Fibroblast of the conjunctiva (primary cell): ENCODE measurements around the gene EVA1C.
"Not testable (repeated sequence)": the region's sequence is repeated elsewhere in the genome, so short reads cannot be mapped to it uniquely, and the experiment has no call there.

Experiments
- DNase-seq: peaks from one replicate; pipeline ENCODE4 v3.0.0-alpha.2; 2010; ENCODE audit warnings: low read depth

Gene EVA1C

DNA sequence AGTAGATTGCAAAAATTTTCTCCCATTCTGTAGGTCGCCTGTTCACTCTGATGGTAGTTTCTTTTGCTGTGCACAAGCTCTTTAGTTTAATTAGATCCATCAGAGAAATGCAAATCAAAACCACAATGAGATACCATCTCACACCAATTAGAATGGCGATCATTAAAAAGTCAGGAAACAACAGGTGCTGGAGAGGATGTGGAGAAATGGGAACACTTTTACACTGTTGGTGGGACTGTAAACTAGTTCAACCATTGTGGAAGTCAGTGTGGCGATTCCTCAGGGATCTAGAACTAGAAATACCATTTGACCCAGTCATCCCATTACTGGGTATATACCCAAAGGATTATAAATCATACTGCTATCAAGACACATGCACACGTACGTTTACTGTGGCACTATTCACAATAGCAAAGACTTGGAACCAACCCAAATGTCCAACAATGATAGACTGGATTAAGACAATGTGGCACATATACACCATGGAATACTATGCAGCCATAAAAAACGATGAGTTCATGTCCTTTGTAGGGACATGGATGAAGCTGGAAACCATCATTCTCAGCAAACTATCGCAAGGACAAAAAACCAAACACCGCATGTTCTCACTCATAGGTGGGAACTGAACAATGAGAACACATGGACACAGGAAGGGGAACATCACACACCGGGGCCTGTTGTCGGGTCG is 21.8 kb upstream of the EVA1C start:
- not testable (repeated sequence) for DNase-seq

DNA sequence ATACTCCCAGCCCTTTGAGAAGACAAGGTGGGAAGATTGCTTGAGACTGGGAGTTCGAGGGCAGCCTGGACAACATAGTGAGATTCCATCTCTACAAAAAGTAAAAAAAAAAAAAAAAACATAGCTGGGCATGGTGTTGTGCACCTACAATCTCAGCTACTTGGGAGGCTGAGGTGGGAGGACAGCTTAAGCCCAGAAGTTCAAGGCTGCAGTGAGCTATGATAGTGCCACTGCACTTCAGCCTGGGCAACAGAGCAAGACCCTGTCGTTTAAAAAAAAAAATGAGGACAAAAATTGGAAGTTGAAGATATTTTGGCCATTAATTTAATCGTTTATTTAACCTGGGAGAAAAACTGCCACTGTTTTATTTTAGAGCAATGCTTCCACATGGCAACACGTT is 20.8 kb upstream of the EVA1C start:
- DNase-seq, result no peak

DNA sequence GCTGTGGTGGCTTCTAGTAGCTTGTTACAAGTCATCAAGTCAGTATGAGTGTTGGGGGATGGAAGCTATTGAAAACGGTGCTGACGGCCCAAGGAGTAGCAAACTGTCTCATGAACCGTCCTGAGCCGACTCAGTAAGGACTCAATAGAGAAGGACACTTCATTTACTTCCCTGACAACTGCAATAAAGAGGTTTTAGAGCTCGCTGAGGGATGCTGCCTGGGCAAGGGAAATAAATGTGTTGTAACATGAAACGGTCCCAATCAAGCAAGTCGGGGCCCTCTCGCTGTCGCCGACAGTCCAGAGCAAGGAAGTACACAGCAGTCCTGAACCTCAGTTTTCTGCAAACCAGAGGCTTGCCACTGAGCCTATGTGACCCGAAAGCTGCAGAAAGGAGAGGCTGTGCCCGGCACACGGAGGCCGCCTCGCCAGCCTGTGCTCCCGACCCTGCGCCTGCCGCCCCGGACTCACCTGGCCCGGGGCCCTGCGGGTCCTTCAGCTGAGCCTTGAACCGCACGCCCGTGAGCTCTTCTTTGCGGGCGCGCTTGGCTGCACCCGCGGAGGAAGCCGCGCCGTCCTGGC is 20.1 kb upstream of the EVA1C start:
- no peak for DNase-seq

DNA sequence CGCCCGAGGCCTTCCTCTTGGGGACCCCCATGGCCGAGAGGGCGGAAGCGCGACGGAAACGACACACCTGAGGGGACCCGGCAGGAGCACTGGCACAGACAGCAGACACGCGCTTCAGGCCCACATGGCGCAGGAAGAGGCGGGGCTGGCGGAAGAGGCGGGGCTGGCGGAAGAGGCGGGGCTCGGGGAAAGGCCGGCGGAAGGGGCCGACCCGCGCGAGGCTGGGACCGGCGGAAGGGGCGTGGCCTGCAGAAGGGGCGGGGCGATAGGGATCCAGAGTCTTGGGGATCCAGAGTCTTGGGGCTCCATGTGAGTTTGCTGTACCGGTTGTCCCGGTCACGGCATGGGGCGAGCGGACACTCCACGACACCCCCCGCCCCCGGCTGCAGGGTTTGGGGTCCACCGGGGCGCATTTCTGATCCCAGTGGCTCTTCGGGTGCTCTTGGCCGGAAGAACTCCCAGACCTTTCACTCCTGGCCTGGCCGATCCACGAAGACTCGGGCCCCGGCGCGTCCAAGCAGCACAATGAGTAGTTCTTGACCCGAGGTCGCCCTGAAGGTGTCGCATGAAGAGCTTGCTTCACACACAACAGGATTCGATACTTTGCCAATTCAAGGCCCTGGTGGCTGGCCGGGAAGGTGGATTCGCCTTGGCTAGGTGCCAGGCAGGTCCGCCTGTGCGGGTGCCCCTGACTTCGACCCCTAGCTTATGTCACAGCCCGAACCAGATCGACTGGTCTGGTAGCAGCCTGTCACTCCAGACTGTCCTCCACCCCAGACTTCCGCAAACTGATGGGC is 19.4 kb upstream of the EVA1C start, which contains the start of gene URB1:
TSS of gene URB1 (minus strand) at position 133 of the 797 bp plus-strand sequence. CDS start at position 31, 102 bp downstream.
- peak; percentile 65 for DNase-seq

DNA sequence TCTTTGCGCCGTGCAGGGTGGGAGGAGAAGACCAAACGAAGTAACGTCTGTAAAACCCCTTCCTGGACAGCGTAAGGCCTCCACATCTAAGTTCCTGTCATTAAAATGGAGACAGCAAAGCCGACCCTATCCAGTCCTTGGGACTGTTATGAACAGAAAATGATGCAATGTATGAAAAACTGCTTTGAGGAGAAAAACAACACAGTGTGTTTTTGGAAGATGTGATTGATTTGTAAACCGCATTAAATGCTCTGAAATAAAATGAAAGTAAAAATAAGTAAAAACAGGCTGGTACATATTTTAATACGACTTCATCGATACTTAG is 18.9 kb upstream of the EVA1C start:
- DNase-seq, result no peak

DNA sequence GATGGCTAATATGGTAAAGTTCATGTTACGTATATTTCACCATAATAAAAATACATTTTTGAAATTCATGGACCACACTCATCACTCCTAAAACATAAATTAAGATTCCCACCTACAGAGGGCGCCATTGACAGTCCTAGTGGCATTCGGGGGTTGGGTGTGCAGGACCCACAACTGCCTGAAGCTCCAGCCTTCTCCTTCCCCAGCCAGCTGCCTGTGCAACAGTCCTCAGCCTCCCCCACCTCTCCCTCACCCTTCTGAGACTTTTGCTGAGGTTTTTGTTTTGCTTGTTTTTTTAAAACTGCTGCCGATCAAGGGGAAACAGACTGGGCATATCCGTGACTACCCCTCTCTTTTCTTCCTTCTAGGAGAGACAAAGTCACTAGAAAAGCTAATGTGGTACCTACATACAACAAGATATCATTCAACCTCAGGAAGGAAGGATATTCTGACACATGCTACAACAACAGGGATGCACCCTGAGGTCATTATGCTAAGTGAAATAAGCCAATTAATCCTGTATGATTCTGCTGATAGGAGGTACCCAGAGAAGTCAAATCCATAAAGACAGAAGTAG is 9.2 kb upstream of the EVA1C start:
- peak; percentile 59 for DNase-seq

DNA sequence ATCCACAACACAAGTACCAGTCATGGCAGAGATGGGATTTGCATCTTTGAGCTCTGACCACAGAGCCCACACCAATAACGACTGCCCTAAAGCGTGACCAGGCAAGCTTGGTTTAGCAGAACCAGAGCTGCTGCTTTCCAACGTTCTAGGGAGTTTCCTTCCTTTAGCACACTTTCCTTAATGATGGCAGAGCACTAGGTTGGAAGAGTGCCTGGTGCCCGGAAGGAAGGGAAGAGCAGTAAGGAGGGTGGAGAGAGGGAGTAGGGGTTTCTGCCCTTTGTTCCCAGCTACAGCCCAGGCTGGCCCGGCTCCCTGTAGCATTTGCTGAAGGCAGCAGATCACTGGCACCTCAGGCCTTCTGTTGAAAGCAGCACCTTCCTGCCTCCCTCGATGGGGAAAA is 6.1 kb upstream of the EVA1C start:
- no peak for DNase-seq

DNA sequence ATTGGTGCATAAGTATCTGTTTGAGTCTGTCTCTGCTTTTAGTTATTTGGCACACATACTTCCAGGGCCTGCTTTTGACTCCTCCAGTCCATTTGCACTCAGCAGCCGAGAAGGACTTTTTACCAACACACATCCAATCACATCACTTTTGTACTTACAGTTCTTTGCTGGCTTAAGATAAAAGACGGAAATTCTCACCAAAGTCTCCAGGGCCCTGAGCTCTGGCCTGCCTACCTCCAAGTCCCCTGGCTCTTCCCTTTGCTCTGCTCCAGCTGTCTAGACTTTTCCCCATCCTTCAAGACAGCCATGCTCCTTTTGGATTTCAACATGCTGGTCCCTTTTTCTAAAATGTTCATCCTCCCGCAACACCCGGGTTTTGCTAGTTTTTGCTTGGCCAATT is 2.2 kb upstream of the EVA1C start:
- DNase-seq, result no peak

DNA sequence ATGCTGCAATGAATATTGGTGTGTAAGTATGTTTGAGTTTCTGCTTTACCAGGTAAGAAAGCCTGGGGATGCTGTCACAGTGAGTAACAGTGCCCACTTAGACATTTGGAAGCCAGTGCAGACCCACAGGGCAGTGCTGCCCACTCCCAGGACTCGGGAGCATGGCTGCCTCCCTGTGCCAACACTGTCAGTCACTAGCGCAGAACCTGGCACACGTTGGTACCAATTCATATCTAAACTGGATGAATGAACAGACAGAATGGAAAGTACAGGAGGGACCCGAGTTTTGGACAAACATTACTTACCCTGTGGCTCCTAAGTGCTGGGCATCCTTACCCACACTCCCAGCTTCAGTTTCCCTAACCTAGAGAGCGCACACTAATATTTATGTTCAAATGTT is 1.6 kb upstream of the EVA1C start:
- no peak for DNase-seq

DNA sequence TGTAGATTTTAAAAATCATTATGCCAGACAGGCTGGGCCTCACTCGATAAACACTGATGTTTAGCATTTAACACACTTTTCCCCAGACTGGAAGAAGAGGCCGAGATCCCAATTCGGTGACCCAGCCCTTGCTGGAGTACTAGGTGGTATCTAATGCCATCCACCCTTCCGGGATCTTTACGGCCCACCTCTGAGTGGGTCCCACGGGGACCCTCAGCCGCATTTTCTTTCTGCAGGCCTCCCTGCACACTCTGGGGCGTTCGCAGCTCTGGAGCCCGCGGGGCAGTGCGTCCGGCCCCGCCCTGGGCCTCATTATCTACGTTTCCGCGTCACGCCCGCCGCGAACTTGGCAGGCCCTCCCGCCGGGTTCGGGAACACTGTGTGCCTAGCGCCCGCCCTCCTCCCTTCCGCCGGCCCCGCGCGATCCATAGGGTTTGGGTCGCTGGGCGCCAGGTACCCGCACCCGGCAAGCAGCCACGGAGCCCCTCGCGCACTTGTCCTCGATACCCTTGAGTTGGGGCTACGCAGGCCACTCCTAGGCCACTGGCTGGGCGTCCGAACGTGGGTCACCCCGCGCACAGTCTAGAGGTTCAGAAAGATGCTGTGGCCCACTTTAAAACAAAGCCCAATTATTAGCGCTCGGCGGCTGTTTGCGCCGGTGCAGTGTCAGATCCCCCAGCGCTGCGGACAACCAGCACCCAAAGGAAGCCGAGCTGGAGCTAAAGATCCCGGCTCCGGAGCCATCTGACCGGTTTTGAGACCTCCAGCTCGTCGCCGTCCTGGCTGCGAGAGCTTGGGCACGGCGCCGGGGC is 950 bp upstream of the EVA1C start:
- DNase-seq, result peak; percentile 34

DNA sequence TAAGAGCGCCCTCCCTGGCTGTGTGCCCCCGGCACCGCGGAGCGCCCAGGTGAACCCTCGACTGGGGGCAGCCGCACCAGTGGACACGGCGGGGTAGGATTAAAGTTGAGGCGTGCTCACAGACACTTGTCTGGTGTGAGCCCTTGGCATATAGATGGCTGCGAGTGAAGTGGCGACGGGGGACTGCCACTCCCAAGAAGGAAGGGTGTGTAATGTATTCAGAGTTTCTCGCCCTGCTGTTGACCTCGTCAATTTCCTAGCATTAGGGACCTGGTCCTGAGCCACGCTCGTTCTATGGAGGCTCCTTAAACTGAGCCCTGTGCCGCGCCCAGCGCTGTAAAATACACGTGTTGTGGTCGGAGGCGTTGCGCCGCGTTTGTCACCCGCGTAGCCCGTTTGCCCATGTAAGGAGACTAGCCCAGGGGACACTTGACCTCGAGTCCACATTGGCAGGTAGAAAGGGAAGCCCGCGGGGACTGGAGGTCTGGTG is 554 bp downstream of the EVA1C start:
- DNase-seq, result no peak

DNA sequence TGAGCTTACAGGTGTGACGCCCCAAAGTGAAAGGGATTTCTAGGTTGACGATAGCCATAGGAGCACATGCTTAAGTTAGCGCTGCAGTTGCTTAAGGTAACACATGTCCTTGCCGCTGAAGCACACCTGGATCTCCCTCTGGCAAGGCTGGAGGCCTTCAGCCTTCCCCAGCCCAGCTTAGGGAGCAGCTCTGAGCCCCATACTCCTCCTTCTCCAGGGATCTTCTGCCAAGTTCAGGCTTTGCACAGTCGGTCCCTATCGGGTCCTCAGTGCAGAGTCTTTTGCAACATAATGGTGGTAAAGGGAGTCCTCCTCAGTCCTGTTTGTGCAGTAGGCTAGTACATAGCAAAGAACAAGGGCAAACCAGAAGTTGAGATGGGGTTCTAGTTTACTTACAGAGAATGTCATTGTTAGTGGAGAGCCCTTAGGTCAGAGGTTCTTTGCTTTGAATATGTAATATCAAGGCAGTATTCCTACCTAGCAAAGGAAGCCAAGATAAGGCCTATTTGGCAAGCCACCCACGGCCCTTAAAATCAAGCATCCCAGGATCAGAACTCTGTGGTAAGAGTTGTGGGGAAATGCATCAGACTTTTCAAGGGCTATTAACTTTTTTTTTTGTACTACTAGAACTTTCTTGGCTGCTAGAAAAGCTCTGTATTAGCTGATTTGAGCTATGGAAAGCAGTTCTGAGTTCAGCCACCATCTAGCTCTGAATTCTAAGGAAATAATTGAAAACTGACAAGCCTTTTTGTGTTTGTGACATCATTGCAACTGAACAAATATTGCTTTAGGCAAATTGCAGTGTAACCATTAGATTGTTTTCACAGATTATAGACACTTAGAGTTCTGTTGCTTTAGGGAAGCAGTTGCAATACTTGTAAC is 1.4 kb downstream of the EVA1C start:
- DNase-seq, result no peak

DNA sequence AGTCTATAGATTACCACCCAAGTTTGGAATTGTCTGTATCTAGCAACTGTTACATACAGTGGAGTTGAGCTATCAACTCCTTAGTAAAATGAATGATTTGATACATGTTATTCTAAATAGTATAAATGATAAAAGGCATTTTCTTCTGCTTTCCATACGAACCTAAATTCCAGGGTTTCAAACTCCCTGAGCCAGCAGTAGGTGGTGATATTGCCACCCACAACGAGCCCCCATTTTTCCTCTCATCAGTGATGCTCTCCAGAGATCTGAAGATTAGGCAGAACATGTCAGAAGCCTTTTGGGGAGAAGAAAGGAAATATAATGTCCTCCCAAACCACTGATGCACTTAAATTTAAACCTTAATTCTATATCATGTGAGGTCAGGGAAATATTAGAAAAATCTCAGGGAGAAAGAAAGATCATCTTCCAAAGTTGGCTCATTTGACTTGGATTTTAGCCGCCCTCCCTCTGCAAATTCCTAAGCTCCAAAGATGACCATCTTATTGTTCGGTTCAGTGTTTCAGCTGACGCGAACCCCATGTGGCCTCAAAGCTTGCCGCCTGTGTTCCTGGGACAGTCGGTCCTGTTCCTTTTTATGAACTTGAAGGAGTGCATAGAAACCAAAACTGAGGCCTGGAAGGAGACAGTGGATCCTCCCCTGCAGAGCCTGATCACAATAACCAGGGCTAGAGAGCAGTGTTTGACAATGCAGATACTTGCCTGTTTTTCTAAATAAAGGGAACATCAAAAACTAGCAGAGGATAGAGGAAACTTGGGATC is 2.3 kb downstream of the EVA1C start:
- no peak for DNase-seq

DNA sequence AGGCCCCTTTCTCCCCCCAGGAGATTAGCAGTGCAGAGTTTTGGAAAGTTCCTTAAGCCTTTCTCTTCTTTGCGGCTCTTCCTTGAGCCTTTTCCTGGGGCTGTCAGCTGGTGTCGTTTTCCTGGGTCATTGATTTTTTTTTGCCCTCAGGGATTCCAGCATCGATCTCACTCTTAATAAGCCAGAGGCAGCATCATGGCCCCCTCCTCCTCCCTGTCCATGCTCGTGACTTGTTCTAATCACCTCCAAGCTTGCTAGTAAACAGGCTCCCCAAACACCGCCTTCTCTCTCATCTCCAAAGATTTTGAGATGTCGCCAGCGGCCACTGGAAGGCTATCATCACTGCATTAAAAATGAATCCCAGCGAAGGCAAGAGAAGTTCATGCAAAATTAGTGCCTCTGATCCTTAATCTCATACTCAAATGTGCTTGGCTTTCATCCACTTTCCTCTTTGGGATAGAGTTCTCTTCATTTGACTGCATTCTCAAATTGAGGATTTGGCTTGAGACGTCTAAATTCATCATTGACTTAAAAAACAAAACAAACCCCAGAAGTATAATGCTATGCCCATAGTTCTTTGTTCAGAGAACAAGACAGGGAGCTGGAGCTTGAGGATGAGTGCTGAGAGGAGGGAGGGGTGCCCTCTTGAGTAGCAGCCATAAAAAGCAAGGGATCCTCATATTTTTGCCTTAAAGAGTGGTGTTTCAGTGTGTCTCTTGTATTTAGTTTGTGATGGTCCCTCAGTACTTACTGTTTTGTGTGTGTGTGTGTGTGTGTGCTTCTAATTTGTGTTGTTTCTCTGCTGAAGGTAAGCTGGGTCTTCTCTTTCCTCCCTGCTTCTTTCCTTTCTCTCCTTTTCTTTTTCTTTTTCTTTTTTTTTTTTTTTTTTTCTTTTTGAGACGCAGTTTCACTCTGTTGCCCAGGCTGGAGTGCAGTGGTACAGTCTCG is 3.2 kb downstream of the EVA1C start:
- DNase-seq, result no peak

DNA sequence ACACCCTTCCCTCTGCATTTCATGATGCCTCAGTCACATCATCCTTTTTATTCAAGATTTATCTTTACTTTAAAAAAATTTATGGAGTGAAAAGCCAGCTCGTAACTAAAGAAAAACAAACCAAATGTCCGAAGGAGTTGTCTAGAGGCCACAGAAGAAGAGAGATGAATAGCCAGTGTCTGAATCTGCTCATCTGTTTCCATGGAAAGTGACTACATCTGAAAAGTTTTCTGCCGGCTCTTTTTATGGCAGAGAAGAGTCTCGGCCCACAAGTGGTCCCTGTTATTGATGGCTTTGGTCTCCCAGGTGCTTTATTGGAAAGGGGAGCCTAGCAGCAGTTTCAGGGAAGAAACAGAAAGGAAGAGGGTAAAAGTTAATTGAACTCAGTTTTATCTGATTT is 5.6 kb downstream of the EVA1C start:
- no peak for DNase-seq

DNA sequence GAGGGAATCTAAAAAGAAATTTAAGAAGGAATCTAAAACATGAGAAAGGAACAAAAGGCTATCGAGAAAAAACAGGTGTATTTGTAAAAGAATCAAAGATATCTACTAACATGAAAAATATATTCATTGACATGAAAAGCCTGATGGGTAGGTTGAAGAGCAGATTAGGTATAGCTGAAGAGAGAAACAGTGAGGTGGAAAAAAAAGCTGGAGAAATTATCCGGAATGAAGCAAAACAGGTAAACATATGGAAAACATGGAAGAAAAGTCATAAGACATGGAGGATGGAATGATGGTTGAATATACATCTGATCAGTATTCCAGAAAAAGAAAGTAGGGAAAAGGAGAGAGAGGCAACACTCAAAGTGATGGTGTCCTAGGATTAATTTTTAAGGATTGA is 9.6 kb downstream of the EVA1C start:
- DNase-seq, result no peak

DNA sequence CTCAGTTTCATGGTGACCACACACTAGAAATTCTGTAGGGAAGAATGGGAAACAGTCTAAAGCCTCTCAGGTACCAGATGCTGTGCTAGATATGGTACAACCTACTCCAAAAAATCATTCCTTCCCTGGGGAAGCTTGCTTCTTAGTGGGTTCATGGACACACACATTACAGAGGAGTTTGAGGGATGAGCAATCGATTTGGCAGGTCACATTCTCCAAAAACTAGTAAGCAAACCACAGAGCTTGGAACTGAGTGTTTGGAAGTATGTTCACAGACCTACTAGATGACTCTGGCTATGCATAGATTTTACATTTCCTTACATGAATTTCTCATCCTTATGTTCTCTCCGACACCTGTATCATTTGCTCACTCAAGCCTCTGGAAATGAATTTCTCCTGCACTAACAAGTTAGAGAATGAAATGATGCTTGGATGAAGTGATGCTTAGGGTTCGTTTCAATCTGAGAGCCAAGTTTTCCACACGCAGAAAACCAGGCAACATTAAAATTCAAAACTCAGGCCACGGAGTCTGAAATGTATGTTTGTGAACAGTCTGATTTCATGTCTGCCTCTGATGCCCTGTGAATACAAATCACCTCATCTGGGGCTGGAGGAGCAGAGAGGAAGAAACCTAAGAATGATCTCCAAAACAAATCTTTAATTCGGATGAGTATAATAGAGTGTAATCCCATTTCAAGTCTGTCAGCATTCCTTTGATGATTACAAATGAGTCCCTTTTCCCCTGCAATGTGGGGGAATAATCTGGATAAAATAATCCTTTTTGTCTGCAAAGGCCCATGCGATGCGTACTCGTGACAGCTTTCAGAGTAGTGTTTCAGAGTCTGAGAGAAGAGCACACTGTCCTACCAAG is 11.0 kb downstream of the EVA1C start:
- DNase-seq, result no peak

DNA sequence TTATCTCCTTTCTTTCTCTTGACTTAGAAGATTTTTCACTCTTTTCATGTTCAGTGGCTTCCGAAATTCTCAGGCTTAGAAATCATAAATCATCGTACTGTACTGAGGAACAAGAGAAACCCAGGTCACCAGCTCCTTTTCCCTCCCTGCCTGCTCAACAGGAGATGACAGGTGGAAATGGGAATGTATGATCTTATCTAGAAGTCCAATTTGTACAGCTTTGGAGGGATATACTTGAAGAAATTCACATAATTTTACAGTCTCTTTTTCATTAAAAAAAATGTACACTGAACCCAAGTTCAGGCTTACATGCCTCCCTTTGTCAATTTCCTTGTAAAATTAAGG is 11.7 kb downstream of the EVA1C start:
- no peak for DNase-seq
